Measurements from ENCODE around the gene TAF9B.
"Not testable (repeated sequence)": the region's sequence is repeated elsewhere in the genome, so short reads cannot be mapped to it uniquely, and the experiment has no call there.

The TAF9B gene

GRCh38 chrX:78103623-78104446 is 35.6 kb downstream of the TAF9B start, which contains the start of gene PGK1:
TSS of gene PGK1 (plus strand) at chrX:78104248. CDS start at chrX:78104341, 93 bp downstream.
- H3K27me3 Mint-ChIP-seq (ENCODE audit: low read depth), result no peaks in the 10 kb centered on the region
- peaks cover 34% of the 10 kb centered on the region for H3K36me3 Mint-ChIP-seq (ENCODE audit: low read depth)
- H3K27ac Mint-ChIP-seq, result peak within 1 kb of the TSS; percentile 87
- no peaks in the 10 kb centered on the region for H3K9me3 Mint-ChIP-seq
- peaks cover 46% of the 10 kb centered on the region for H3K4me1 Mint-ChIP-seq (ENCODE audit: low read depth)
- H3K4me3 Mint-ChIP-seq, result peak within 1 kb of the TSS; percentile 92

GRCh38 chrX:78103001-78103622 is 36.3 kb downstream of the TAF9B start:
- Mint-ChIP-seq H3K4me1 (ENCODE audit: low read depth) (peaks cover 40% of the 10 kb centered on the region), H3K4me3 (peak overlapping the region; percentile 92), H3K9me3 (no peaks in the 10 kb centered on the region), H3K27me3 (ENCODE audit: low read depth) (no peaks in the 10 kb centered on the region), H3K36me3 (ENCODE audit: low read depth) (peaks cover 31% of the 10 kb centered on the region), H3K27ac (peak overlapping the region; percentile 87)

- H3K4me1 Mint-ChIP-seq (ENCODE audit: low read depth), result peaks cover 30% of the 10 kb centered on the region
- H3K9me3 Mint-ChIP-seq, result no peaks in the 10 kb centered on the region
- H3K4me3 Mint-ChIP-seq, result no peak overlapping the region
- H3K36me3 Mint-ChIP-seq (ENCODE audit: low read depth), result peaks cover 21% of the 10 kb centered on the region
- H3K27ac Mint-ChIP-seq, result peak overlapping the region; percentile 87
- H3K27me3 Mint-ChIP-seq (ENCODE audit: low read depth), result no peaks in the 10 kb centered on the region
Observed at GRCh38 chrX:78102091-78102490, 37.4 kb downstream of the TAF9B start.

- Mint-ChIP-seq H3K27me3 (ENCODE audit: low read depth) (no peaks in the 10 kb centered on the region), H3K4me3 (no peak overlapping the region), H3K4me1 (ENCODE audit: low read depth) (peaks cover 23% of the 10 kb centered on the region), H3K27ac (no peak overlapping the region), H3K36me3 (ENCODE audit: low read depth) (no peaks in the 10 kb centered on the region), H3K9me3 (no peaks in the 10 kb centered on the region)
Observed at GRCh38 chrX:78098108-78098507, 41.3 kb downstream of the TAF9B start.

GRCh38 chrX:78092296-78092695 is 47.2 kb downstream of the TAF9B start:
- H3K36me3 Mint-ChIP-seq (ENCODE audit: low read depth), result peaks cover 1% of the 10 kb centered on the region
- peaks cover 7% of the 10 kb centered on the region for H3K27me3 Mint-ChIP-seq (ENCODE audit: low read depth)
- no peak overlapping the region for H3K4me3 Mint-ChIP-seq

GRCh38 chrX:78081413-78081812 is 58.0 kb downstream of the TAF9B start:
- not testable (repeated sequence) for H3K36me3 Mint-ChIP-seq (ENCODE audit: low read depth); H3K9me3 Mint-ChIP-seq; H3K4me1 Mint-ChIP-seq (ENCODE audit: low read depth); H3K27me3 Mint-ChIP-seq (ENCODE audit: low read depth); H3K27ac Mint-ChIP-seq; H3K4me3 Mint-ChIP-seq

More at GRCh38 chrX:78092296-78092695, 47.2 kb downstream of the TAF9B start:
- Mint-ChIP-seq H3K27ac (peak overlapping the region; percentile 70), H3K9me3 (no peaks in the 10 kb centered on the region), H3K4me1 (ENCODE audit: low read depth) (peaks cover 11% of the 10 kb centered on the region)

Data from T-helper 1 cell treated with Interleukin-12 subunit alpha and Interleukin-12 subunit beta and Interleukin-4 antibody, amounts not matched to agents 30 μg/mL and 1 μg/mL, for 36 hours (primary cell).